Bronchial epithelial cell (primary cell): ENCODE measurements around the gene LDLRAD3. TPM values are rescaled to one million over a fixed set of nuclear protein-coding genes. Genes with fewer than 3 reads are reported as not detected.
"Not testable (repeated sequence)": the region's sequence is repeated elsewhere in the genome, so short reads cannot be mapped to it uniquely, and the experiment has no call there.

ENCODE experiments used
- DNase-seq: peaks from one replicate; pipeline ENCODE4 v3.0.0-alpha.2; 2010; ENCODE audit warnings: low read depth
- FAIRE-seq: peaks from 2 replicates; lab custom pipeline; 2011; peaks lifted over from hg19 to GRCh38; lab: Jason Lieb, UNC
- H3K27me3 ChIP-seq: 2 replicates; pipeline ENCODE4 v1.5.1; 2011; ENCODE audit warnings: low read length; ENCODE audit not compliant: control insufficient read depth, insufficient read depth
- H3K36me3 ChIP-seq: 2 replicates; pipeline ENCODE4 v1.5.1; 2011; ENCODE audit warnings: low read length; ENCODE audit not compliant: control insufficient read depth, insufficient read depth
- H3K4me3 ChIP-seq: 2 replicates; pipeline ENCODE4 v1.5.1; 2011; ENCODE audit warnings: mild to moderate bottlenecking, low read depth, low read length, control low read depth
- total RNA-seq: library from RNA; depleted of rRNA; stranded (reverse); fragments of >200 nt; gene quantifications from 2 replicates; pipeline ENCODE4 v1.2.1, GENCODE V29; 2014
- TF ChIP-seq, protein P1 (sequence below): IDR thresholded peaks from 2 replicates; pipeline ENCODE4 v1.5.1; 2011; ENCODE audit warnings: mild to moderate bottlenecking, moderate library complexity, low read length, control low read depth, inconsistent platforms; ENCODE audit not compliant: insufficient read depth, severe bottlenecking

LDLRAD3 gene
- total RNA-seq, 1 donor from 2014 or later: 4.7 TPM

DNA sequence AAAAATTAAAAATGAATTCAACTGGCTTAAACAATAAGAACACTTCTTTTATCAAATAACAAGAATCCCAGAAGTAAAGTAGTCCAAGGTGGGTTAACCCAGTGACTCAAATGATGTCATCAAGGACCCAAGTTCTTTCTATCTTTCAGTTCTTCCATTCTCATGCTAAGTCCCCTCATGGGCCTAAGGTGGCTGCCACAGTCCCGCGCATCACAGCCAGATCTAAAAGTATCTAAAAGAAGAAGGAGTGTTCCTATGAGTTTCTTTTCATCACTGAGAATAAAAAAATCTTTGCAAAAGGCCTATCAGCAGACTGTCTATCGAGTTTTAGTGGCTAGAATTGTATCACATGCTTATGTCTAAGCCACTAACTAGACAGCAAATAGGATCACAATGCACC lies 37.2 kb upstream of the LDLRAD3 start:
- no peak for FAIRE-seq
- TF ChIP-seq, protein P1, sequence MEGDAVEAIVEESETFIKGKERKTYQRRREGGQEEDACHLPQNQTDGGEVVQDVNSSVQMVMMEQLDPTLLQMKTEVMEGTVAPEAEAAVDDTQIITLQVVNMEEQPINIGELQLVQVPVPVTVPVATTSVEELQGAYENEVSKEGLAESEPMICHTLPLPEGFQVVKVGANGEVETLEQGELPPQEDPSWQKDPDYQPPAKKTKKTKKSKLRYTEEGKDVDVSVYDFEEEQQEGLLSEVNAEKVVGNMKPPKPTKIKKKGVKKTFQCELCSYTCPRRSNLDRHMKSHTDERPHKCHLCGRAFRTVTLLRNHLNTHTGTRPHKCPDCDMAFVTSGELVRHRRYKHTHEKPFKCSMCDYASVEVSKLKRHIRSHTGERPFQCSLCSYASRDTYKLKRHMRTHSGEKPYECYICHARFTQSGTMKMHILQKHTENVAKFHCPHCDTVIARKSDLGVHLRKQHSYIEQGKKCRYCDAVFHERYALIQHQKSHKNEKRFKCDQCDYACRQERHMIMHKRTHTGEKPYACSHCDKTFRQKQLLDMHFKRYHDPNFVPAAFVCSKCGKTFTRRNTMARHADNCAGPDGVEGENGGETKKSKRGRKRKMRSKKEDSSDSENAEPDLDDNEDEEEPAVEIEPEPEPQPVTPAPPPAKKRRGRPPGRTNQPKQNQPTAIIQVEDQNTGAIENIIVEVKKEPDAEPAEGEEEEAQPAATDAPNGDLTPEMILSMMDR: no peak
- no peak overlapping the region for H3K4me3 ChIP-seq
- H3K36me3 ChIP-seq: no peaks in the 10 kb centered on the region
- no peak for DNase-seq
- H3K27me3 ChIP-seq: no peaks in the 10 kb centered on the region

DNA sequence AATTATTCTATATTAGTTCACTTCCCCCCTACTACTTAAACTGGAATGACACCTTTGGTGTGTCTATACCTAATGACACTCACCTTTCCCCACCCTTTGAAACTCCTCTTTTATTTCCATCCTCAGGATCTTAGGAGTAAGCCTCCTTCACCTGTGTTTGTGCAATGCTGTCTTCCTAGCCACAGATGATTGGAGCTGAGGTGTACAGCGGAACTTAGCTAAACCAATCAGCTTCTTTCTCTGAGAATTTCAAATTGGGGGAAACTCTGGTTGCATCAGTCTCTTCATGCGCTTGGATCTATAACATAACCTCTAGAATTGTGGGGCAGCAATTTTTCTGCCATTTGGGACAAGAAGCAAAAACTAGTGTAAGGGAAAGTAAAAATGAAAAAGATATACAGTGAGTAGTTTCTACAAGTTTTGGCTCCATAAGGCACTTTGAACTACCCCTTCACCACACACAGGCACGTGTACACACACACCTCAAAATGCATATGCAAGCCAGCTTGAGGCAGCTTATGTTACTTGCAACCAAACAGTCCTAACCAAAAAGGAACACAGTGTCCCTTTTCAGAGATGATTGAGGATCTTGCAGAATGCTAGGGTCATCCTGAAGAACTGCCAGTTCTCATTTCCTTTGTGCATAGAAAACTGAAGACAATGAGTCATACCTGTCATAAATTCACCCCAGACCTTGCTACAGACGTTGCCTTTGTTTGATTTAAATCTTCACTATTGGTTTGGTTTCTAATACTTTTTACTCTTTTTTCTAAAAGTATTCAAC lies 36.0 kb upstream of the LDLRAD3 start:
- FAIRE-seq (no peak), DNase-seq (peak; percentile 81)
- Histone ChIP-seq H3K36me3 (no peaks in the 10 kb centered on the region), H3K4me3 (no peak overlapping the region), H3K27me3 (no peaks in the 10 kb centered on the region)
- TF ChIP-seq, protein P1: no peak

DNA sequence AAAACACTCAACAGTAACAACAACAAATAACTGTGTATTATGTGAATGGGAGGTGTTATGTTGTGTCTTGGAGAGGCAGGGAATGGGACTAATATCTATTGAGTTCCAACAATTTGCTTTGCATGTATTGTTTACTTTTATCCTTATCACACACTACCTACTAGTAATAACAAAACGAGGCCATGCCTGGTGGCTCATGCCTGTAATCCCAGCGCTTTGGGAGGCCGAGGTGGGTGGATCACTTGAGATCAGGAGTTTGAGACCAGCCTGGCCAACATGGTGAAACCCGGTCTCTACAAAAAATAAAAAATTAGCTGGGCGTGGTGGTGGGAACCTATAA lies 35.5 kb upstream of the LDLRAD3 start:
- not testable (repeated sequence) for FAIRE-seq, H3K27me3 ChIP-seq, DNase-seq, H3K4me3 ChIP-seq, H3K36me3 ChIP-seq

DNA sequence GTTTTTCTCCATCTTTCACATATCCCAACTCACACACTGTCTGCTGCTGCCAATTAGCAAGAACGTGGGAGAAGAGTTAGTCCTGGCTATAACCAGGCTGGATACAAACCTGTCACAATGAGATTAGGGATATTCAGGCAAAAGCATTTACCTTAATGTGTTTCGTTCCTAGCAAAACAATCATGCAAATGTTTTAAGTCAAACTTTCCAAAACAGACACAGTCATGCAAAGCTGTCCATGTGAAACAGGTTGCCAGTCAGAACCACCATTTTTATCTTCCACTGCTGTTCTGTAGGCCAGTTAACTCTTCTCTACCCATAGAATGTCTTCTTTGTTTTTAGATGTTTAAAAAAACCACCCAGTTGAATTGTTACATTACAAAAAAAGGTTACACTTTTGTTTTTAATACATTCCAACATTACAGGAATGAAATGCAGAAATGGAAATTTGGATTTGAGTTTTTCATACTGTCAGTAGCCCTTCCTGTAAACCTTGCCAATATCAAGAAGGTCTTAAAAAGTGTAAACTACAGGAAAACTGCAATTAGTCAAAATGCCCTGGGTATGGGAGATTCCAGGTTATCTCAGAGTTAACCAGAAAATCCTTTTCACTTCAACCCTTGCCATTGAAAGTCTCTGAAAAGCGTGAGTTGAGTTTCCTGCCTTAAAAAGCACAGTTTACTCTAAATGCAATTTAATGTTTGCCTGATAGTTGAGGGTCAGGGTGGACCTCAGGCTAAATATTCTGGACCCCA lies 34.2 kb upstream of the LDLRAD3 start:
- FAIRE-seq (no peak), DNase-seq (no peak)
- H3K4me3 ChIP-seq: no peak overlapping the region
- no peaks in the 10 kb centered on the region for H3K36me3 ChIP-seq
- TF ChIP-seq, protein P1: no peak
- no peaks in the 10 kb centered on the region for H3K27me3 ChIP-seq

DNA sequence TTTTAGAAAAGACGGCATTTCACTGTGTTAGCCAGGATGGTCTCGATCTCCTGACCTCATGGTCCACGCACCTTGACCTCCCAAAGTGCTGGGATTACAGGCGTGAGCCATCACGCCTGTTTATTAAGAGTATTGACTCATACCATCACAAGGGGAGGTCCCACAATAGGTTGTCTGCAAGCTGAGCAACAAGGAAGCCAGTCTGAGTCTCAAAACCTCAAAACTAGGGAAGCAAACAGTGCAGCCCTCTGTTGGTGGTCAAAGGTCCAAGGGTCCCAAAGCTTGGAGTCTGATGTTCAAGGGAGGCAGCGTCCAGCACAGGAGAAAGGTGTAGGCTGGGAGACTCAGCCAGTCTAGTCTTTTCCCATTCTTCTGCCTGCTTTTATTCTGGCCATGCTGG lies 32.8 kb upstream of the LDLRAD3 start:
- Histone ChIP-seq H3K4me3 (no peak overlapping the region), H3K27me3 (no peaks in the 10 kb centered on the region), H3K36me3 (no peaks in the 10 kb centered on the region)
- DNase-seq (peak; percentile 50), FAIRE-seq (no peak)
- TF ChIP-seq, protein P1: no peak

DNA sequence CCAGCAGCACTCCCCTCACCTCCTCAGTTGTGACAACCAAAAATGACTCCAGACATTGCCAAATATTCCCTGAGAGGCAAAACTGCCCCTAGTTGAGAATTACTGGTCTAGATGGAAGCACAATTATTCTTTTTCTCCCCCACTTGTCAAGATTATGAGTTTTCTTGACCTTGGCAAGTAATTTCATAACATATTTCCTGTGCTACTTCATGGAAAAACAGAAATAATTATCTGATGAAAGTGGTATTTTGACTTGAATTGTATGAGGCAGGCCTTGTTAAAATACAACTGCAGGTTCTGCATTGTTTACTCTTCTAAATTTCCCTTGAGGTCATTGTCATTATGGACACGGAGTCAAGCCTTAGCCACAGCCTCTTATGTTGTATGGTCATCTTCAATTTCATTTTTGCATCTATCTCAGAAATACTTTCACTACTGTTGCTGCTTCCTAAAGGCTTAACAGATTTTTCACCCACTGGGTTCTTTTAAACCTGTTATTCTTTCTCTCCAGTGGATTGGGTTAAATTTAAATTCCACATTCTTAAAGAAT lies 32.2 kb upstream of the LDLRAD3 start:
- no peak for DNase-seq
- Histone ChIP-seq H3K4me3 (no peak overlapping the region), H3K27me3 (no peaks in the 10 kb centered on the region), H3K36me3 (no peaks in the 10 kb centered on the region)
- TF ChIP-seq, protein P1: no peak
- no peak for FAIRE-seq

DNA sequence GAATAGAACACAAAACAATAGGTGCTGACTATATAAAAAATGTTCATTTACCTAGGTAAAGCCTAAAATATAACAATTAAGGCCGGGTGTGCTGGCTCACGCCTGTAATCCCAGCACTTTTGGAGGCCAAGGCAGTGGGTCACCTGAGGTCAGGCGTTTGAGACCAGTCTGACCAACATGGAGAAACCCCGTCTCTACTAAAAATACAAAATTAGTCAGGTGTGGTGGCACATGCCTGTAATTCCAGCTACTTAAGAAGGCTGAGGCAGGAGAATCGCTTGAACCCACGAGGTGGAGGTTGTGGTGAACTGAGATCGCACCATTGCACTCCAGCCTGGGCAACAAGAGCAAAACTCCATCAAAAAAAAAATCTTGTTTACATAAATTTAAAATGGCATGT lies 31.4 kb upstream of the LDLRAD3 start:
- H3K27me3 ChIP-seq, FAIRE-seq, H3K4me3 ChIP-seq, DNase-seq, H3K36me3 ChIP-seq: not testable (repeated sequence)
